ENCODE measurements around the gene MTCL3. TPM values are rescaled to one million over a fixed set of nuclear protein-coding genes. Genes with fewer than 3 reads are reported as not detected.
"Not testable (repeated sequence)": the region's sequence is repeated elsewhere in the genome, so short reads cannot be mapped to it uniquely, and the experiment has no call there.

MTCL3 gene

GRCh38 chr6:127435626-127436220, 83.4 kb downstream of the MTCL3 start:
- no peaks in the 10 kb centered on the region for H3K9me3 Mint-ChIP-seq
- no peaks in the 10 kb centered on the region for H3K36me3 Mint-ChIP-seq (ENCODE audit: low read depth)
- no peak overlapping the region for H3K4me3 Mint-ChIP-seq
- ChIA-PET CTCF (no interaction called here), POLR2A (no interaction called here)
- H3K4me1 Mint-ChIP-seq, result no peaks in the 10 kb centered on the region
- DNase-seq, result no peak
- H3K27ac Mint-ChIP-seq, result no peak overlapping the region
- peaks cover 8% of the 10 kb centered on the region for H3K27me3 Mint-ChIP-seq

- POLR2A ChIA-PET, result no interaction called here
- no peak for DNase-seq
- Mint-ChIP-seq H3K36me3 (ENCODE audit: low read depth) (no peaks in the 10 kb centered on the region), H3K9me3 (no peaks in the 10 kb centered on the region), H3K4me1 (no peaks in the 10 kb centered on the region), H3K4me3 (no peak overlapping the region), H3K27me3 (peaks cover 8% of the 10 kb centered on the region), H3K27ac (no peak overlapping the region)
- CTCF ChIA-PET, result no interaction called here
Measured at GRCh38 chr6:127434651-127435050, 84.5 kb downstream of the MTCL3 start.

- POLR2A ChIA-PET; CTCF ChIA-PET; H3K36me3 Mint-ChIP-seq (ENCODE audit: low read depth): not testable (repeated sequence)
Measured at GRCh38 chr6:127428562-127428961, 90.6 kb downstream of the MTCL3 start.

GRCh38 chr6:127423921-127424320, 95.2 kb downstream of the MTCL3 start:
- DNase-seq, result no peak
- Mint-ChIP-seq H3K4me3 (no peak overlapping the region), H3K27ac (no peak overlapping the region), H3K9me3 (no peaks in the 10 kb centered on the region), H3K4me1 (peaks cover 12% of the 10 kb centered on the region), H3K36me3 (ENCODE audit: low read depth) (no peaks in the 10 kb centered on the region), H3K27me3 (no peaks in the 10 kb centered on the region)
- CTCF ChIA-PET, result no interaction called here
- POLR2A ChIA-PET, result no interaction called here

More at GRCh38 chr6:127428562-127428961, 90.6 kb downstream of the MTCL3 start:
- not testable (repeated sequence) for H3K27ac Mint-ChIP-seq, H3K4me3 Mint-ChIP-seq, H3K27me3 Mint-ChIP-seq, DNase-seq, H3K4me1 Mint-ChIP-seq, H3K9me3 Mint-ChIP-seq

Other genes starting within 250 kb of the MTCL3 start
- gene ECHDC1, start 175.7 kb downstream of the MTCL3 start, total RNA-seq, result 10 to 100 TPM; 31.1 to 38.5 TPM
- gene KIAA0408, start 59.9 kb downstream of the MTCL3 start, total RNA-seq, result 1 to 10 TPM; 2.7 to 4.4 TPM
- gene C6orf58, start 57.8 kb upstream of the MTCL3 start, total RNA-seq, result not detected

All from activated CD4-positive, alpha-beta T cell treated with anti-CD3 and anti-CD28 coated beads, Interleukin-2, amount 10 ng/mL, durations not matched to agents 7 days and 5 days (primary cell).